ENCODE measurements around the gene GLIPR1L1. TPM values are rescaled to one million over a fixed set of nuclear protein-coding genes. Genes with fewer than 3 reads are reported as not detected.

Gene GLIPR1L1
- total RNA-seq, 5 donors from 2014 or later (not counting 1 experiment from before 2014, with no cell fraction given), result not detected

- H3K36me3 Mint-ChIP-seq, result no peaks in the 10 kb centered on the region
- H3K27me3 ChIP-seq (replicated peaks in 1 of 2; ENCODE audit: control insufficient read depth in 2 of 2, extremely low read depth in 1 of 2, insufficient read depth in 2 of 2, low read length in 1 of 2), result no peaks in the 10 kb centered on the region
- ChIA-PET CTCF (interaction anchor here in 1 of 2 donors (0.5 to 5.5 kb wide), 3 partner anchors 93 to 1674 kb away, joined by 3 to 63 read pairs (median 4); partner anchors contain the start of genes GLIPR1 and KRR1), POLR2A (no interaction called here)
- peaks cover 0 to 4% (median 0%) of the 10 kb centered on the region in 3 donors for H3K9me3 Mint-ChIP-seq
- peak overlapping the region; percentile 98 to 99 for H3K27ac Mint-ChIP-seq
- DNase-seq (peak in 1 of 35 experiments; percentile 18), ATAC-seq (replicated peaks in 1 of 4) (no peak)
- H3K9me3 ChIP-seq, result no peaks in the 10 kb centered on the region
- peak overlapping the region; percentile 90 to 93 (median 92) for H3K4me3 Mint-ChIP-seq
- H3K36me3 ChIP-seq (ENCODE audit: control insufficient read depth in 2 of 2, extremely low read depth in 1 of 2, insufficient read depth in 1 of 2, low read length in 1 of 2), result no peaks in the 10 kb centered on the region
- peak overlapping the region; percentile 91 for H3K27ac ChIP-seq (ENCODE audit: low read length)
- H3K27me3 Mint-ChIP-seq, result no peaks in the 10 kb centered on the region
- no CpG with 5 or more reads among the region's 1 CpG for WGBS (ENCODE audit: insufficient coverage)
- H3K4me3 ChIP-seq (ENCODE audit: control insufficient read depth in 1 of 2, extremely low read depth in 1 of 2, low read length in 1 of 2), result no peak overlapping the region
- H3K4me1 Mint-ChIP-seq, result peaks cover 41 to 57% (median 41%) of the 10 kb centered on the region in 3 donors
- H3K4me1 ChIP-seq (ENCODE audit: control insufficient read depth in 1 of 2, extremely low read depth in 1 of 2, insufficient read depth in 2 of 2, low read length in 2 of 2), result peaks cover 5 to 11% of the 10 kb centered on the region in 2 experiments
These were observed 55.2 kb downstream of the GLIPR1L1 start for GRCh38 chr12:75389706-75390105.

- Mint-ChIP-seq H3K9me3 (peaks cover 0 to 4% (median 0%) of the 10 kb centered on the region in 3 donors), H3K4me1 (peaks cover 41 to 58% (median 42%) of the 10 kb centered on the region in 3 donors), H3K4me3 (peak overlapping the region; percentile 90 to 93 (median 92)), H3K27ac (peak overlapping the region; percentile 98 to 99), H3K27me3 (no peaks in the 10 kb centered on the region), H3K36me3 (no peaks in the 10 kb centered on the region)
- no peak for ATAC-seq (replicated peaks in 1 of 4)
- Histone ChIP-seq H3K27ac (ENCODE audit: low read length) (peak overlapping the region; percentile 91), H3K4me3 (ENCODE audit: control insufficient read depth in 1 of 2, extremely low read depth in 1 of 2, low read length in 1 of 2) (peak overlapping the region in 1 of 2 donors; percentile 73), H3K27me3 (replicated peaks in 1 of 2; ENCODE audit: control insufficient read depth in 2 of 2, extremely low read depth in 1 of 2, insufficient read depth in 2 of 2, low read length in 1 of 2) (no peaks in the 10 kb centered on the region), H3K36me3 (ENCODE audit: control insufficient read depth in 2 of 2, extremely low read depth in 1 of 2, insufficient read depth in 1 of 2, low read length in 1 of 2) (no peaks in the 10 kb centered on the region), H3K9me3 (no peaks in the 10 kb centered on the region), H3K4me1 (ENCODE audit: control insufficient read depth in 1 of 2, extremely low read depth in 1 of 2, insufficient read depth in 2 of 2, low read length in 2 of 2) (peaks cover 5 to 11% of the 10 kb centered on the region in 2 experiments)
- no peak for DNase-seq
- CTCF ChIA-PET, result interaction anchor here (0.6 to 5.5 kb wide), 10 partner anchors 14 to 958 kb away, joined by 3 to 63 read pairs (median 6); partner anchors contain the start of genes BBS10 (in 1 of the 2), CAPS2 (in 1 of the 2), GLIPR1 (in 1 of the 2) and GLIPR1L1 (in 1 of the 2)
- 67% methylated on average over 1 of the region's 6 CpGs for WGBS (ENCODE audit: insufficient coverage)
- POLR2A ChIA-PET, result interaction anchor here in 1 of 2 donors (2.7 kb wide), 1 partner anchor 90 kb away, joined by 21 read pairs; the partner anchor contains the start of gene GLIPR1
These were observed 55.9 kb downstream of the GLIPR1L1 start for GRCh38 chr12:75390156-75390898.

GRCh38 chr12:75390899-75391538 lies 56.5 kb downstream of the GLIPR1L1 start, which contains the start of gene GLIPR1L2:
Gene GLIPR1L2 (plus strand): TSS chr12:75391089. CDS start chr12:75391117, 28 bp downstream.
- H3K27ac ChIP-seq (ENCODE audit: low read length), result peak within 1 kb of the TSS; percentile 91
- H3K27me3 ChIP-seq (replicated peaks in 1 of 2; ENCODE audit: control insufficient read depth in 2 of 2, extremely low read depth in 1 of 2, insufficient read depth in 2 of 2, low read length in 1 of 2), result no peaks in the 10 kb centered on the region
- DNase-seq (peak; percentile 66 to 93 (median 78)), ATAC-seq (replicated peaks in 1 of 4) (peak; percentile 90 to 95 (median 93))
- no peaks in the 10 kb centered on the region for H3K27me3 Mint-ChIP-seq
- H3K9me3 Mint-ChIP-seq, result peaks cover 0 to 4% (median 0%) of the 10 kb centered on the region in 3 donors
- H3K4me1 ChIP-seq (ENCODE audit: control insufficient read depth in 1 of 2, extremely low read depth in 1 of 2, insufficient read depth in 2 of 2, low read length in 2 of 2), result peaks cover 9 to 12% of the 10 kb centered on the region in 2 experiments
- H3K36me3 ChIP-seq (ENCODE audit: control insufficient read depth in 2 of 2, extremely low read depth in 1 of 2, insufficient read depth in 1 of 2, low read length in 1 of 2), result no peaks in the 10 kb centered on the region
- CTCF ChIA-PET, result interaction anchor here (0.6 to 5.5 kb wide), 22 partner anchors 8 to 1403 kb away, joined by 3 to 63 read pairs (median 4); partner anchors contain the start of genes BBS10 (in 1 of the 2), CAPS2 (in 1 of the 2), GLIPR1 (in 1 of the 2) and GLIPR1L1 (in 1 of the 2)
- no peaks in the 10 kb centered on the region for H3K9me3 ChIP-seq
- H3K36me3 Mint-ChIP-seq, result no peaks in the 10 kb centered on the region
- WGBS (ENCODE audit: insufficient coverage), result 12% methylated on average over 31 of the region's 36 CpGs
- peak within 1 kb of the TSS; percentile 98 to 99 for H3K27ac Mint-ChIP-seq
- H3K4me3 ChIP-seq (ENCODE audit: control insufficient read depth in 1 of 2, extremely low read depth in 1 of 2, low read length in 1 of 2), result peak within 1 kb of the TSS; percentile 73 to 74
- POLR2A ChIA-PET, result interaction anchor here (0.6 to 2.7 kb wide), 8 partner anchors 14 to 120 kb away, joined by 3 to 21 read pairs (median 4); partner anchors contain the start of genes GLIPR1 (in 2 of the 2) and KRR1 (in 1 of the 2)
- H3K4me1 Mint-ChIP-seq, result peaks cover 47 to 65% (median 48%) of the 10 kb centered on the region in 3 donors
- peak within 1 kb of the TSS; percentile 90 to 93 (median 92) for H3K4me3 Mint-ChIP-seq

- no peak overlapping the region for H3K4me3 Mint-ChIP-seq
- H3K9me3 Mint-ChIP-seq, result no peaks in the 10 kb centered on the region
- Histone ChIP-seq H3K9me3 (no peaks in the 10 kb centered on the region), H3K27me3 (replicated peaks in 1 of 2; ENCODE audit: control insufficient read depth in 2 of 2, extremely low read depth in 1 of 2, insufficient read depth in 2 of 2, low read length in 1 of 2) (no peaks in the 10 kb centered on the region), H3K27ac (ENCODE audit: low read length) (no peak overlapping the region), H3K36me3 (ENCODE audit: control insufficient read depth in 2 of 2, extremely low read depth in 1 of 2, insufficient read depth in 1 of 2, low read length in 1 of 2) (no peaks in the 10 kb centered on the region), H3K4me1 (ENCODE audit: control insufficient read depth in 1 of 2, extremely low read depth in 1 of 2, insufficient read depth in 2 of 2, low read length in 2 of 2) (no peaks in the 10 kb centered on the region), H3K4me3 (ENCODE audit: control insufficient read depth in 1 of 2, extremely low read depth in 1 of 2, low read length in 1 of 2) (no peak overlapping the region)
- H3K4me1 Mint-ChIP-seq, result no peaks in the 10 kb centered on the region
- DNase-seq (no peak), ATAC-seq (replicated peaks in 1 of 4) (no peak)
- H3K36me3 Mint-ChIP-seq, result no peaks in the 10 kb centered on the region
- CTCF ChIA-PET, result interaction anchor here (1.2 to 1.5 kb wide), 2 partner anchors 13 kb away, joined by 3 to 6 read pairs; partner anchors contain the start of gene GLIPR1L2 (in 2 of the 2)
- POLR2A ChIA-PET, result interaction anchor here (0.6 to 1.2 kb wide), 3 partner anchors 12 to 1065 kb away, joined by 3 to 4 read pairs (median 3); no protein-coding TSS in a partner anchor
- H3K27me3 Mint-ChIP-seq, result no peaks in the 10 kb centered on the region
- no peak overlapping the region for H3K27ac Mint-ChIP-seq
- WGBS (ENCODE audit: insufficient coverage), result no CpG with 5 or more reads among the region's 1 CpG
These were observed 69.8 kb downstream of the GLIPR1L1 start for GRCh38 chr12:75404231-75404630.

GRCh38 chr12:75407683-75408082 lies 73.2 kb downstream of the GLIPR1L1 start:
- H3K4me1 ChIP-seq (ENCODE audit: control insufficient read depth in 1 of 2, extremely low read depth in 1 of 2, insufficient read depth in 2 of 2, low read length in 2 of 2), result no peaks in the 10 kb centered on the region
- H3K9me3 ChIP-seq, result no peaks in the 10 kb centered on the region
- ChIA-PET POLR2A (no interaction called here), CTCF (no interaction called here)
- Mint-ChIP-seq H3K27ac (no peak overlapping the region), H3K36me3 (no peaks in the 10 kb centered on the region), H3K4me1 (no peaks in the 10 kb centered on the region), H3K4me3 (no peak overlapping the region), H3K9me3 (no peaks in the 10 kb centered on the region), H3K27me3 (peaks cover 0 to 3% of the 10 kb centered on the region in 2 donors)
- no peak overlapping the region for H3K27ac ChIP-seq (ENCODE audit: low read length)
- H3K4me3 ChIP-seq (ENCODE audit: control insufficient read depth in 1 of 2, extremely low read depth in 1 of 2, low read length in 1 of 2), result no peak overlapping the region
- no peaks in the 10 kb centered on the region for H3K36me3 ChIP-seq (ENCODE audit: control insufficient read depth in 2 of 2, extremely low read depth in 1 of 2, insufficient read depth in 1 of 2, low read length in 1 of 2)
- ATAC-seq (replicated peaks in 1 of 4), result no peak
- no peaks in the 10 kb centered on the region for H3K27me3 ChIP-seq (replicated peaks in 1 of 2; ENCODE audit: control insufficient read depth in 2 of 2, extremely low read depth in 1 of 2, insufficient read depth in 2 of 2, low read length in 1 of 2)
- no peak for DNase-seq

GRCh38 chr12:75409830-75410229 lies 75.4 kb downstream of the GLIPR1L1 start:
- Mint-ChIP-seq H3K27ac (no peak overlapping the region), H3K4me1 (no peaks in the 10 kb centered on the region), H3K9me3 (no peaks in the 10 kb centered on the region), H3K4me3 (no peak overlapping the region), H3K36me3 (no peaks in the 10 kb centered on the region), H3K27me3 (peaks cover 0 to 3% of the 10 kb centered on the region in 2 donors)
- H3K36me3 ChIP-seq (ENCODE audit: control insufficient read depth in 2 of 2, extremely low read depth in 1 of 2, insufficient read depth in 1 of 2, low read length in 1 of 2), result no peaks in the 10 kb centered on the region
- H3K27ac ChIP-seq (ENCODE audit: low read length), result no peak overlapping the region
- ChIA-PET CTCF (no interaction called here), POLR2A (no interaction called here)
- WGBS (ENCODE audit: insufficient coverage), result no CpG with 5 or more reads among the region's 2 CpGs
- H3K27me3 ChIP-seq (replicated peaks in 1 of 2; ENCODE audit: control insufficient read depth in 2 of 2, extremely low read depth in 1 of 2, insufficient read depth in 2 of 2, low read length in 1 of 2), result no peaks in the 10 kb centered on the region
- no peaks in the 10 kb centered on the region for H3K9me3 ChIP-seq
- DNase-seq, result no peak
- ATAC-seq (replicated peaks in 1 of 4), result no peak
- H3K4me3 ChIP-seq (ENCODE audit: control insufficient read depth in 1 of 2, extremely low read depth in 1 of 2, low read length in 1 of 2), result no peak overlapping the region
- no peaks in the 10 kb centered on the region for H3K4me1 ChIP-seq (ENCODE audit: control insufficient read depth in 1 of 2, extremely low read depth in 1 of 2, insufficient read depth in 2 of 2, low read length in 2 of 2)
